ENCODE measurements around the gene MAGED1.
"Not testable (repeated sequence)": the region's sequence is repeated elsewhere in the genome, so short reads cannot be mapped to it uniquely, and the experiment has no call there.

MAGED1 gene

DNA sequence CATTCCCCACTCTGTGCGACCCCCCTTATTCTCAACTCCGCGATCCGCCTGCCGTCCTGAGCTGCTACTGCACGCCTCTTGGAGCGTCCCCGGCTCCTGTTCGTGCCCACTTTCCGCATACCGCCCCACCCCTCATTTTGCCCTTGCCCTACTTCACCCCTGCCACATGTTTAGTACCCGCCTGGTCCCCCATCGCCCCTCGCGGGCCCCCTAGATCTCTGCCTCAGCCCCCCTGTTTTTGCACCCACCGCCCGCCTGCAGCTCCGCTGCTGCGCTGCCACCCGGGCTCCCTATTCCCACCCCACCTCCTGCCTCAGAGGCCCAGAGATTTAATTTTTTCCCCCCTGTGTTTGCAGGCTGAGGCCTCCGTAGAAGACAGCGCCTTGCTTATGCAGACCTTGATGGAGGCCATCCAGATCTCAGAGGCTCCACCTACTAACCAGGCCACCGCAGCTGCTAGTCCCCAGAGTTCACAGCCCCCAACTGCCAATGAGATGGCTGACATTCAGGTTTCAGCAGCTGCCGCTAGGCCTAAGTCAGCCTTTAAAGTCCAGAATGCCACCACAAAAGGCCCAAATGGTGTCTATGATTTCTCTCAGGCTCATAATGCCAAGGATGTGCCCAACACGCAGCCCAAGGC, 1.4 kb downstream of the MAGED1 start:
- DNase-seq (ENCODE audit: low read depth in 2 of 2), result no peak

- no peak for DNase-seq (ENCODE audit: low read depth in 2 of 2)
Observed at GRCh38 chrX:51896626-51897025, 3.2 kb downstream of the MAGED1 start.

DNA sequence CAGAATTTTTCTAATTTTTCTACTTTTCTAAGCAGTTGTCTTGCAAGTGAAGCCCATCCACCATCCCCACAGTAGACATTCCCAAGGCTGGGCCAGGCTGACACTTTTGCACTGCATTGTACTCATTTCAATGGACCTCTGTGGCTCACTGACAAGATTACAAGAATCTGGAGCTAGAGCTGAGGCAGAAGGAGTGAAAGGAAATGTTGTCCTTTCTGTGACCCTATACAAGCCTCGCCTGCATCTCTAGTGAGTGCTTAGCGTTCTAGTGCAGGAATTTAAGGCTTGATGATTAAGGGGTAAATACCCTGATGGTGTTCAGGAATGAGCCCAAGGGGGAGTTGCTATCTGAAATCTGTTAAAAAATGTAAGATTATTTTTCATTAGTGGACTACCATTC, 6.3 kb downstream of the MAGED1 start:
- DNase-seq (ENCODE audit: low read depth in 2 of 2), result no peak

DNA sequence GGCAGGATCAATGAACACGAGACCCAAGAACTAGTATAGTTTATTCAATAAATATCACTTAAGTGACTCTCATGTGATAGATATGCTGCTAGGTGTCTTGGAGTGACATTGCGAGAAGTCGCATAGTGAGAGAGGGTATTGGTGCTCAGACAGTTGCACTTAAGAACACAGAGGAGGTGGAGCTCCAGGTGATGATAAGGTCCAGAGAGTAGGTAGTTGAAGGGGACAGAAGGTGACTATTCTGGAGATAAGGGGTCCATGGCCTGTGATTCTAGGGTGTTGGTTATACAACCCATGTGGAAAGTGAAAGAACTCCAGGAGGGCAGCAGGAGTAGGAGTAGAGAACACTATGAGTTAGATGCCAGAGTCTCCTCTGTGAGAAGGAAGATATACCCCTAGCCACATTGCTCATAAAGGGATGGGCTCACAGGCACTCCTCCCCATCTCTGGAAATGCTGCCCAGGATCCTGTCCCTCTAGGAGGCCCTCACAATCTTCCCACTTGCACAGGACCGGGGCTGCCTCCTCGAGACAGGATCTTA, 9.2 kb downstream of the MAGED1 start:
- no peak for DNase-seq (ENCODE audit: low read depth in 2 of 2)

- not testable (repeated sequence) for DNase-seq (ENCODE audit: low read depth in 2 of 2)
Observed at GRCh38 chrX:51905152-51905551, 11.7 kb downstream of the MAGED1 start.

GRCh38 chrX:51905711-51906110, 12.3 kb downstream of the MAGED1 start:
- no peak for DNase-seq (ENCODE audit: low read depth in 2 of 2)

GRCh38 chrX:51917604-51918003, 24.2 kb downstream of the MAGED1 start:
- DNase-seq (ENCODE audit: low read depth in 2 of 2), result no peak

DNA sequence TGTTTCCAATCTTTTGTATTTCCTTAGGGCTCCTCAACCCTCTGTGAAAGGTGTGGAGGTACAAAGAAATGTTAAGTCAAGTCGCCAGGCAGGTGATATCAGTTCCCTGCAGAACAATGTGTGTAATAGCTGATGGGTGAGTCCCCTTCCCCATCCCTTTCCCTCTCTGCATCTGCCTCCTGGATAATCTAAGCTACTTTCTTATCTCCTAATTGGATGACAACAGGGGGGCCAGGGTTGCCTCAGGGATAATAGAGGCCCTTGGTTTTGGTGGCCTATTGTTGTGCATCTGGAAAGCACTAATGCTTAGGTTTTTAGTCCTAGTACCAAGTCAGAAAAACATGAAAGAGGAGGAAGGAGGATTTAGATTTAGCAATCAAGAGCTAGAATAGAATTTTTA, 29.1 kb downstream of the MAGED1 start:
- DNase-seq (ENCODE audit: low read depth in 2 of 2), result no peak

DNA sequence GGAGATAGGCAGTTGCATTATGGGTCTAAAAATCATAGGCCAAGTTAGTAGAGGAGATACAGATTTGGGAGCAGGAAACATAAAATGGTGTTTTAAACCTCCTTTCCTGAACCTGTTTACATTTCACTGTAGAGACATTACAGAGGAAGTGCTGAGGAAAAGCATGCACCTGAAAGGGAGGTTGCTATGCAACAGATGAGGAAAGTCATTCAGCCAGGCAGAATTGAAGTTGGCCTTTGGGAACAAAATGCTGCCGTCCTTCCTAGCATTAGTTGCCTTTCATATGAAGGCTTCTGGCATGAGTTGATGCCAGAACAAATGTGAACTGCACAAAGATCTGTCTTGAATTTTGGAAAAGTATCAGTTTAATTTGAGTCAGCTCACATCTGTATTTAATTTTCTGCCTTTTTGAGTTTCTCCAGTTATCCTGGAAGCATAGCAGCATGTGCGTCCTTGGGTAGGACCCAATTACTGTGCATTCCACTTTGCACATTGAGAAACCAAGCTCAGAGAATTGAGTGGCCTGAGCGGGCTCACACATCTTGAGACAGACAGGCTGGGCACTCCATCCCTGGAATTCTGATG, 38.2 kb downstream of the MAGED1 start:
- DNase-seq (ENCODE audit: low read depth in 2 of 2), result no peak

Measured in stimulated activated CD8-positive, alpha-beta memory T cell treated with anti-CD3 and anti-CD28 coated beads, Interleukin-7, amount 100 ng/mL, for 4 hours (primary cell).